GM19324 (cell line): ENCODE results near the gene PEX12.
"Not testable (repeated sequence)": the region's sequence is repeated elsewhere in the genome, so short reads cannot be mapped to it uniquely, and the experiment has no call there.

Source experiments
- ATAC-seq: cut with Tn5 transposase; IDR thresholded peaks from one replicate; pipeline ENCODE4 v1.9.1; 2021; ENCODE audit warnings: mild to moderate bottlenecking, moderate library complexity; ENCODE audit not compliant: unreplicated experiment, low FRiP score

Gene PEX12

DNA sequence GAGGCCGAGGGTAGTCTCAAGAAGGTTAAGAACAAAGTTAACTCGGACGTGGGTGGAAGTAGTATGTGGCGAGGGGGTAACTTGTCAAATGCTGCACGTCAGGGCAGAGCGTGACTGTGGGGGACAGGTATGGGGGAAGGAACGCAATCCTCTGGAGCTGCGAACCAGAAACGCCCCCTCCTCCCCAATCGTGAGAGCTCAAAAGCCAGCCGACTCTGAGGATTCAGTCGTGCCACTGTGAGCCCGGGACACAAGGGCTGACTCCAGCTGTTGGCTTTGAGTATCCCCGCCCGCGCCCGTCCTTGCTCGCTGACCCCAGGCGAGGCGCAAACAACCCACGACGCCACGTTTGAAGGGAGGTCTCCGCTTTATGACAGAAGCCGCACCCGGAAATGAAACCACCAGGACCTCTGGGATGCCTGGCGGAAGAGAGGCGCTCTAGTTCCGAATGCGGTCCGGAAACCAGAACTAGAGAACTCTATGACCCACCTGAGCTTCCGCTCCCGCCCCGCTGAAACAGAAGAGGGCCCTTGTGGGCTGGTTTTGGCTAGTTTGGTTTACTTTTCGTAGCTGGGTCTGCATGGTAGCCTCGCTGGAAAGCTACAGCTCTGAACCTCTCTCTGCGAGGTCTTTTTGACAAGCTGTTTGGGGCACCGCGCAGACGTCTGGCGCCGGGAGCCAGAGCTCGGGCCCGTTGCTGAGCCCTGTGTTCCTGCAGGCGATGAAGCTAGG lies at the start of gene PEX12:
TSS of gene PEX12 (minus strand) at position 375 of the 732 bp plus-strand sequence. CDS start 550 bp downstream, outside the sequence.
- ATAC-seq, result peak; percentile 90

DNA sequence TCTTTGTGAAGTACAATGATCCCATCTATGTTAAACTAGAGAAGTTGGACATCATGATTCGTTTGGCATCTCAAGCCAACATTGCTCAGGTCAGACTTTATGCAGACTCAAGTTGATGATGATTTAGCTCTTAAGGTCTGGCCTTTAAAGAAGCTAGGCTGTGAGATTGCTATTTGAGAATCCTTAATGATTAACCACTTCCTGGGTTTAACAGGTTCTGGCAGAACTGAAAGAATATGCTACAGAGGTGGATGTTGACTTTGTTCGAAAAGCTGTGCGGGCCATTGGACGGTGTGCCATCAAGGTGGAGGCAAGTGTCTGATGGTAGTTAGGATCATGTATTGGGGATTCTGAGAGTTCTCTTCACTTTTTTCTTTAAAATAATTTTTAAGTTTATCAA lies 49.0 kb upstream of the PEX12 start:
- no peak for ATAC-seq

DNA sequence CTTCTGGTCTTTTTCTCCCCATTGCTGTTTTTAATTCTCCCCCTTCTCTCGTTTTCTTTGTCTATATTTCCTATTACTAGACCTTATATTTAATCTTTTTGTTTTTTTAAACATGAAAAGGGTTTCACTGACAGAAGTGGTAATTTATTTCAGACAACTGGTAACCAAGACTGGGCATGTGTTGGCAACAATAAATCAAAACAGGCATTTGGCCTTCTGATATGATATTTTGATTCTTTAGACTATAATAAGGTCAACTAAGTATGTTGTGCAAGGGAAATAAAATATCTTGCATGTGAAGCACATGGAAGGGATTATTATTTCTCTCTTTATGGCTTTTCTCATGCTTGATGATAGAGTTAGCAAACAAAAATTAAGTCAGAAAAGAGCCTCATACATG lies 43.4 kb upstream of the PEX12 start:
- no peak for ATAC-seq

DNA sequence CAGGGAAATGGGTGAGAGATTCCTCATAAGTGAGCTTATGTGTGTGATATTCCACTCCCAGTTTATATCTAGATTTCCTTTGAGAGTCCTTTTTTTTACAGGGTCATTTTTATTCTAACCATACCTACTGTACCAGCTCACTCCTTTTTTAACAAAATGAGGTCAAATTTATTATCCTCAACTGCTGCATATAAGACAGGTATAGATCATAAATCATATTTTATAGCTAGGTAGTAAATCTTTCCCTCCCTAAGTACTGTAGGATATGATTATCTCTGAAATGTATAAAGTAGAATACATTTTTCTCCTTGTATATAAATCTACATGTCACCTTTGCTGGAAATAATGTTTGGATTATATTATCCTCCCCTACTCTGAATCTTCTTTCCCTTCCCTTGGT lies 40.3 kb upstream of the PEX12 start:
- ATAC-seq, result no peak

DNA sequence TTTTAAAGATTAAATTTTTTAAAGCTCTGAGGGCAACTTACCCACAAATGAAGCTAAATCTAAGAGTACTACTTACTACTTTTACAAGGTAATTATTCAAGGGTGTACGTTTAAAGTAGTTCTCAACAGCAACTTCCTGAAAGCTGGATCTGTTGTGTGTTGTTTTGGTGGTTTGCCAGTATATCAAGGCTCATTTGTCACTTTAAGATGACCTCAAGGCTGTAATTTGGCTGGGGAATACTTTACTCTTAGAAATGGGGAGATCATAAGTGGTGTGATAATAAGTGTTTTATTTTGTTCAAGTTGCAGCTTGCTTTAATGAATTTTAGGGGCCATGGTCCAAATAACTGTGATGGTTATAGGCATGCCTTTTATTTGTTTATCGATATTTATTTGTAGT lies 39.1 kb upstream of the PEX12 start:
- no peak for ATAC-seq

DNA sequence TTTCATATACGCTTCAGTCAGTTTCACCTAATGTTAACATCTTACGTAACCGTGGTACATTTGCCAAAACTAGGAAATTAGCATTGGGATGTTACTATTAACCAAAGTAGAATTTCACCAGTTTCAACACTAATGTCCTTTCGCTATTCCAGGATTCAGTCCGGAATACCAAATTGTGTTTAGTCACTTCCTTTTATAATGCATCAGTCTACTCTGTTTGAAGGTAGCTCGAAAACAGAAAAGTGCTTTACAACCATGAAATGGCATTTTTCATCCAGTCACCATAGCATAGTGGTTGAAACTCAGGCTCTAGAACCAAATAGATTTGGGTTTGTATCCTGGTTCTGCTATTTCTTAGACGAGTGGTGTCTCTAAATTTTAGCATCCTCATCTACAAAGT lies 38.2 kb upstream of the PEX12 start:
- ATAC-seq, result no peak

DNA sequence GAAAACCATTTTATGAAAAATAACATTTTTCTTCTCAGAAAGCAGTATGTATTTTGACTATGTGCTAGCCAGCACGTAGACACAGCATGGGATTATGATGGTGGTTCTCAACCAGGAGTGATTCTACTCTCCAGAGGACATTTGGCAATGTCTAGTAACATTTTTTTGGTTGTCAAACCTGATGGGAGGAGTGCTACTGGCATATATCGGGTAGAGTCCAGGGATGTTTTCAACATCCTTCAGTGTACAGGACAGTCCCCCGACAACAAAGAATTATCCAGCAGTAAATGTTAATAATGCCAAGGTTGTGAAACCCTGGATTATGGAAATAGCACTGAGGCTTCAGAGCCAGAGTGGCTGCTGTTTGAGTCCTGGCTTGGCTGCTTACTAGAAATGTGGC lies 36.4 kb upstream of the PEX12 start:
- no peak for ATAC-seq

DNA sequence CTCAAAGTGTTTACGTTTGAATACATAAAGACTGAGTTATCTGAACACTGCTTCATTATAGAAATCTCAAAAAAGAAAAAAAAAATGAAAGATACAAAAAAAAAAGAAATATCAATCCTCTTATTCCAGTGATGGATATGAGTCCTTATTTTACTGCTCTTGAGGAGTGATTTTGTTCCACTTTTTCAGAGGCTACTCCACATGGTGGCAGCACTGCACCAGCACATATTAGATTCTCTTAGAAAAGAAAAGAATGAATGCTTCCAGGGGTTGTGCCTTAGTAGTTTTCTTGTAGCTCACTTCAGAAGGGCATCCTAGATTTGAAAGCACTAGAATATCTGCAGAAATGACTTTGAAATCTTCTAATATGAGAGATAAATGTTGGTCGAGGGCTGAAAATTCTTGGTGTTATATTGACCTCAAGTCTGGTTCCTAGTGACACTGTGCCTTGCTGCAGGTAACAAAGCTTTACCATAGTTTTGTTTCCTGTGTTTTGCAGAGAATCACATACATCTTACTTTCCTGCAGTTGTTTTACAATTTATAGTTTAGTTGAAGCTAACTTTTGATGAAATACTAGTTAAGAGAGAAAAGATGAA lies 34.7 kb upstream of the PEX12 start:
- no peak for ATAC-seq

DNA sequence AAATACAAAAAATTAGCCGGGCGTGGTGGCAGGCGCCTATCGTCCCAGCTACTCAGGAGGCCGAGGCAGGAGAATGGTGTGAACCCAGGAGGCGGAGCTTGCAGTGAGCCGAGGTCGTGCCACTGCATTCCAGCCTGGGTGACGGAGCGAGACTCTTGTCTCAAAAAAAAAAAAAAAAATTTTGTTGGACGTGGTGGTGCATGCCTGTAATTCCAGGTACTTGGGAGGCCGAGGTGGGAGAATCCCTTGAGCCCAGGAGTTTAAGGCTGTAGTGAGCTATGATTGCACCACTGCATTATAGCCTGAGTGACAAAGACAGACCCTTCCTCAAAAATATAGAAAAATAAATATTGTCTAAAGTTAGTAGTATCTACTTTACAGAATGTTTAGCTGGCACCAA lies 32.4 kb upstream of the PEX12 start:
- ATAC-seq, result not testable (repeated sequence)

DNA sequence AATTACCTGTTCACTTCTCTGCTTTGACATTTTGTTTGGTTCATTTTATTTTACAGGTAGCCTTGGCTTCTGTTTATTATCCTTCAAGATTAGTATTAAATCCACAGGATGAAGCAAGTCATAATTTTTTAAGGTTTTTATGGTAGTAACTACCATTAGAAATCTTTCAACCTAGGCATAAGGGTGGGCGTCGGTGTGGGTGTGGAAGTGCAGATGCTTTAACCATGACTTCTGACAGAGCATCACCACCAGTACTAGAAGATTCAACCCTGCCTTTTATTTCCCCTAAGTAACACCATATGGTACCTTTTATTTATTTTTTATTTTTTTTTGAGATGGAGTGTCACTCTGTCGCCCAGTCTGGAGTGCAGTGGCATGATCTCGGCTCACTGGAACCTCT lies 31.5 kb upstream of the PEX12 start:
- ATAC-seq, result no peak

DNA sequence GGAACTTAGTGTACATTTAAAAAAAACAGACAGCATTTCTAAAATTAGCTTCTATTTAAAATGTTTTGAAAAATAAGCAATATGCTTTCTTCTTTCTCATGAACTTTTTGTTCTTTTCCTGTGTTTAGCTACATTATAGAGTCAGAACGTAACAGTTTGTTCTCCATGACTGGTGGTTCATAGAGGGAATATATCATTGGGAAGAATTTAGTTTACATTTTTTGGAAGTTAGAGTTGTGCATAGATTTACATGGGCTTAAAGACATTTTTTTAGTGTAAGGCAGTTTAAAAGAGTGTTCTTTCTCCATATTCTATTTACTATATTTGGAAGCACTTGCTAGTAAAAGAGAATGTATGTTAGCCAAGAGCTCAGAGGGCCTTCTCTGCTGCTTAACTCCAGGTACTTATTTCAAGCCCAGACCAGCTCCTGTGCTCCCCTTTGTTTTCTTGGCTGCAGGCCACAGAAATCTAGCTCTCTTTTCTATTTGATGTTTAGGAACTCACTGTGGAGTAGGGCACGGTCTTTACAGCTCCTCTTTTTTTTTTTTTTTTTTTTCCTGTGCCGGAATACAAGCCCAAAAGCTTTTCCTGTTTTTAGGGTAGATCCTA lies 29.0 kb upstream of the PEX12 start:
- no peak for ATAC-seq

DNA sequence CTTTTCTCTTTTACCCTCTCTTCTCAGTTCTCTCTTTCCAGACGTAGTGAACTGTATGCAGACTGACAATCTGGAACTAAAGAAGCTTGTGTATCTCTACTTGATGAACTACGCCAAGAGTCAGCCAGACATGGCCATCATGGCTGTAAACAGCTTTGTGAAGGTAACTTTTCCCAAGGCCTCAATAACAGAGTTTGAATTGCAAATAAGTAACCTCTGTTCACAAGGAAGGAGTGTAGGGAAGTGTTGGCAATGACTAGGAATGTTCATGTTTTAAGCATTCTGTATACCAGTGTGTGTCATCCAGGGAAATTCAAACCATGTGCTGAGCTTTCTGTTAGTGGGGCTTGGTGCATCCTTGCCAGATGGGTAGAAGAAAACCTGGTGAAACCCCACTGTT lies 27.3 kb upstream of the PEX12 start:
- ATAC-seq, result no peak

DNA sequence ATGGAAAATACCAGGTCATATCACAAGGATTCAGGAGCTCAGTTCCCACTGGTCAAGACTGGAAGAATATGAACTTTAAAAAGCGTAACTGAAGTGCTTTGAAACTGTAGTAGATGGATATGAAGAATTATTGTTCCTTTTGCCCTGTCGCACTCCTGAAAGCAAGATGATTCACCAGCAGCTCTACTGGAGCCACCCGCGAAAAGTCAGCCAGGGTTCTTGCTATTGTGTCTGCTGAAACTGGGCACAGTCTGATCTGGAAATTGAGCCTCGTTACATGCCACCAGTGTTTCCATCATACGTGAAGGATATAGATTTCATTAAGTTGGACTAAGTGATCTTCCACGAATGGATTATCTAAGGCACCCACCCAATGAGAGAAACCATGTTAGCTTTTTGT lies 25.3 kb upstream of the PEX12 start:
- no peak for ATAC-seq

DNA sequence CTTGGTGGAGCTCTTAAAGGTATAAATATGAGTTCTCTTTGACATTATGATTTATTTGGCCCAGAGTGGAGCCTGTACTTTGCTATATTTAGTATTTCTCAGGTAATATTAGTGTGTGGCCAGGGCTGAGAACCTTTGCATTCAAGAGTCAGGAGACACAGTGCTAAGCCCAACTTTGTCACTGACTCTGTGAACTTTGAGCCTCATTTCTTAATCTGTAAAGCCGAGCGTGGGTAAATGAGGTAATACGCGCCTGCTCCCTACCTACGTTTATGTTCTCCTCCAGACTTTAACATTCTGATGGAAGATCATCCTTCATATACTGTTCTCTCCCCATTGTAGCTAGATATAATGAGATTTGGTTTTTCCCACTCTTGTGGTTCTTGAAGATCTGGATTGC lies 19.2 kb upstream of the PEX12 start:
- ATAC-seq, result no peak

DNA sequence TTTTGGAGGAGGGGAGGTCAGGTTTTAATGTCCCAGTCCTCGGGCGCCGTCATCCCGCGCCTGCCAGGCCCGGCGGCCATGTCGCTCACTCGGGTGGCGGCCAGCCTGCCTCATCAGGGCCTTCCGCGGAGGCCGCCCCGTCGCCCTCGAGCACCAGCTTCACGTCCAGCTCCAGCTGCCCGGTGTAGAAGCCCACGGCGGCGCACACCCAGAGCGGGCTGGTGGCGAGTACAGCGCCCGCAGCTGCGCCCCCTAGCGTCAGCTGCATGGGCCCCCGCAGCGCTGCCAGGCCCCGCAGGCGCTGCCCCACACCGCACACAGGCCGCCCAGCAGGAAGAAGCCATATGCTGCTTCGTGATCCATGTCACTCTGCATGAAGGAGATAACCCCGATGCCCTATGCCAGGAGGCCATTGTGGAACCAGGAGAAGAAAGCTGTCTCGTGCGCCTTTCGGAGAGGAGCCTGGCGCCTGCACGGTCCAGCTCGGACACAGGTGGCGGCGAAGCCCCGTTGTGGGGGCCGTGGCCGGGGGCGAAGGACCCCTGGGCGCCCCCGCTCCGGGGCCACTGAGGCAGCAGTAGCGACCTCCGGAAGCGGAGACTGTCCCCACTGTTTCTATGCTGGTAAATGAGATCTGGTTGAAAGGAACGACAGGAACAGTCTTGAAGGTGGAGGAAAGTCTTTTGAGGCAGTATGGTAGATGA lies 18.3 kb upstream of the PEX12 start:
- no peak for ATAC-seq

DNA sequence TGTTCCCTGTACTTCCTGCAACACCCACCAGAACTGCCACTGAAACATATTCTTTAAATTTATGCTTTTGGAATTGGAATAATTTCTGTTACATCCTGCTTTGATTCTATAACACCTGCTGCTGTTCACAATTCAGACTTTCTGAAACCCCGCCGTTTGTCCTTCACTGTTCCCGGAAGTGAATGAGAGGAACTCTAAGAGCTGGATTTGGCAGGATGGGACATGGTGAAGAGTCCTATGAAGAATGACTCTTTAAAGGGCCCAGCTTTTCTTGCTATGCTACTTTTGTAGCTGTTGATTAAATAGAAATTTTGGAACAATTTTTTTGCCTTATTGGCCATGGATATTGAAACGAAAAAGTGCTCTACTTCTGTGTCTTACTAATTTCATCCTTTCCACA lies 17.7 kb upstream of the PEX12 start:
- no peak for ATAC-seq

DNA sequence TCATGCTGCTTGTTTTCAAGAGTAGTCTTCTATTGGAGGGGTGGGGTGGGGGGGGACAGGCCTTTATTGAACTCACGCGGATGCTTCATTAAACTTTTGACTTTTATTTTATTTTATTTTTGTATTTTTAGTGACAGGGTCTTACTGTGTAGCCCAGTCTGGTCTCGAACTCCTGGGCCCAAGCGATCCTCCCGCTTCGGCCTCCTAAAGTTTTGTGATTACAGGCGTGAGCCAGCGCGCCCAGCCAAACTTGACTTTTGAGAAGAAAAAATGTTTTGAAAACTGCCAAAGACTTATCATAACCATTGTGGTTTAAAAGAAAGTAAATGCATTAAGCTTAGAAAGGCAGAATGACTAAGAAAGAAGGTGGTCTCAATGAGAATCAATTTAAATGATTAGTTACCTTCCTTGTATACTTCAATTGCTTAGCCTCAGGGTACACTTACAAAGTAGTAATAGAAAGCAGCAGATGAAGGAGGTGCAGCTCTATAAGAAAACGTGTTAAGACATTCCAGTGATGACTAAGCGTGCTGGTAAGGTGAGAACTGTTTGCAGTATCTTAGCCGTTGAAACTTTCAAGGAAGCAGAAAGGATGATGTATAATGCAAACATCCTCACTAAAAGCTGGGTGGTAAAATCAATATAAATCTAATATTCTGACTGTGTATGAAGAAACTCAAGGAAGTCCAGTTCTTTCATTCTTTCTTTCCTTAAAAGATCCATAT lies 10.0 kb upstream of the PEX12 start:
- ATAC-seq, result no peak

DNA sequence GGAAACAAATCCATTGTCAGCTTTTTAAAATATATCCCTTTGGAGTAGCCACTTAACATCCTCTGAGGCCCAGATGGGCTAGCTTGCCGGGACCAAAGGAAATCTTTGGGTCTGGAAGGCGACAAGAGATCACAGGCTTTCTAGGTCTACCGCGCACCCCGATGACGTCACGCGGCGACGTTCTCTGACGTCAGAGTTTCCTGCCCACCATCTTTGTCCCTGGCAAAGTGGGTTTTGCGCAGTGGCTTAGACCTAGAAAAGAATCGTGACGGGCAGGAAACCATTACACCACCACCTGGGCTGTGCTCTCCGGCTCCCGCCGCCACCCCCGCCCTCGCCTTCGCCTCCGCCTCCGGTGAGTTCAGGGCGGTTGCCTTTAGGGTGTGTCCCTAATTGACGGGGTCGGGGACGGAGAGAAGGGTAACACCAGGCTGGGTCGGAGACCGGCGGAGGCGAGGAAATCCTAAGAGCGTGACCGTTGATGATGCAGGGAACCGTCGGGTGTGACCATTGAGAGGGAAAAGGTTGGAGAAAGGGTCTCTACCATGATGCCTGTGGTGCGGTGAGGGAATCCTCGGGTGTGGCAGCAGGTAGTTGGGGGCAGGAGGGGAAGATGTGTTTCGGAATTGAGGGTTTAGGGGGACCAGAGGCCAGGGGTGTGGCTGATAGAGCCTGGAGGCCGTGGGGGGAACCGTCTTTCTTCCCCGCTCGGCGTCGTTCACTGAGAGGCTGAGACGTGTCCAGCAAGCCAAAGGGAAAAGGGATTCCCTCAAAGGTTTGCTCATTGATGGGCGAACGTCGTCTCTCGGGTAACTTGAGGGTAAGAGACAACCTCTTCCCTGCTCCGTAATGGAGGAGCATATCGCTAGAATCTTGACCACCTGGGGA lies 8.9 kb upstream of the PEX12 start, which contains the start of gene AP2B1:
TSS of gene AP2B1 (plus strand) at position 249 of the 888 bp plus-strand sequence. CDS start 6,709 bp downstream, outside the sequence.
- peak; percentile 86 for ATAC-seq

DNA sequence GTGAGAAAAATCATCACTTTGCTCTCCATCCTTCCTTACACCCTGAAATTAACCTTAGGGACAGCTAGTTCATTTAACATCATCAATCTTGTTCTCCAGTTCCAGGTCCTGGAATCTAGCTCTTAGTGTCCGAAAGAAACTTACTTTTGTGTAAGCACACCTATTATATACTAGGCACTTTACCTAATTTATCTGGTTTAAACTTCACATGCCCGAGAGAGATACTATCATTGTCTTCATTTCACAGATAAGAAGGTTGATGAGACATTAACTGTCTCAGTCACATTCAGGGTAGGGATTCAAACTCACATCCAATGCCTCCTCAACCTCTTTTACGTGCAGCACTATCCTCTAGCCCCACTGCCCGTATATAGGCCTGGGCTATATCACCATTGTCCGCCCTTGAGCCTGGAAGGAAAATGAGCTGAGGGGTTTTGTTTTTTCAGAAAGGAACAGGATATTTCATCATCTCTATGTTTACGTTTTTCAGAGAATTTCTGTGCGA lies 8.2 kb upstream of the PEX12 start:
- peak; percentile 9 for ATAC-seq
